GM18517 (cell line): ENCODE measurements around the gene FKBP11.

Experiments
- ATAC-seq: cut with Tn5 transposase; IDR thresholded peaks from one replicate; pipeline ENCODE4 v1.9.1; 2021; ENCODE audit warnings: mild to moderate bottlenecking, moderate library complexity; ENCODE audit not compliant: unreplicated experiment

Gene FKBP11

DNA sequence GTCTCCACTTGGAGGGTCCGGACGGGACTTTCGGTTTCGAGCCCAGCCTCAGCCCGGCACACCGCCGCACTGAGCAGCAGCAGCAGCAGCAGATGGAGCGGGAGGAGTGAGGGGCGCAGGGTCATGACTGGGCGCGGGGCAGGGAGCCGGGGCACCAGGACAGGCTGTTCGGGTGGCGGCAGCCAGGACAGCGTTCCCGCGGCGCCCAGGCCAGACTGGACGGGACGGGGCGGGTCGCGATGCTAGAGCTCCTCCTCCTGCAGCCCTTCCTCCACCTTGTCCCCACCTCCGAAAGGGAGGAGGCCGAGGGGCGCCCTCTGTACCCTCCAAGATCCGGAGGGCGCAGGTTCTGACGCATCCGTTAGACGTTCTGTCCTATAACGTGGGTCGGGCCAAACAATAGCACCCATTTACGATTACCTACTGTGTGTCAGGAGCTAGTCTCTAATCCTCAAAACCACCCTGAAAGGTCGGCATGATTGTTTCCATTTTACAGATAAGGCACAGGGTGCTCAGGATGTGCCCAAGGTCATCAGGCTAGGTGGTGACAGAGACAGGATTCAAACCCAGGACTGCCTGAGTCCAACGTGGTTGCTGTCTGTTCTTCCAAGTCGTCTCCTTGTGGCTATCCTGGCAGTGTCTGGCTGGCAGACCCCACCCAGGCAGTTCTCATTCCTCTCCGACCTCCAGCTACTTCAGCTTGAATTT lies at the start of gene FKBP11:
Gene FKBP11 (minus strand): TSS at position 189 of the 708 bp plus-strand sequence. CDS start 64 bp downstream, at position 125.
- ATAC-seq = peak; percentile 60

DNA sequence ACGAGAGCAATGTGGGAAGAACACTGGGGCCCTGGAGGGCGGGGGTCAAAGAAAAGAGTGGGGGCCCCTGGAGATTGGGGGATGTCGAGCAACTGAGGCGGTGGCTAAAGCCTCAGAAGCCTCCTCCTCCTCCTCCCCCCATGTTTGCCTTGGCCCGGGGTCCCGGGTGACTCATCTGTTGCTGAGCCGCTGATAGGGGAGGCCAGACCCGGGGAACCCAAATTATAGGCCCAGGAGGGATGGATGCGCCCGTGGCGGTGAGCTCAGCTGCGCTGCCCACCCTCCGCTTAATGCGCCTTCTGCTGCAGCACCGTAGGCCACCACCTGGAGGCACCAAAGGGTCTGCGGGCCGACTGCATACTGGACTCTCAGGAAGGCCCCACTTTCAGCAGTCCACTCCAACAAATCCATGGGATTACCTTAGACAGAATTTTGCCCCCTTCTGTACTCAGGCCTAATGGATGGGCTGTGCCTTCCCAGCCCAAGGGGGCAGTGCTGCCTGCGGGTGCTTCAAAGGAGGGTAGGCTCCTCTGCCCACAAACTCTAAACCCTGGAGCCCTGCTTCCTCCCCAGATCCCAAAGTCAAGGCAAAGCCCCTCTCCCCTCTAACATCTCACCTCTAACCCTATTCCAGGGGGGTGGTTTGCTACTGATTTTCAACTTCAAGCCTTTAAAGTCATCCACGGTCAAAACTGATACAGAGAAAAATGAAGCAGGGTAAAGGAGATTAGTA lies 48.8 kb upstream of the FKBP11 start:
- ATAC-seq = no peak

DNA sequence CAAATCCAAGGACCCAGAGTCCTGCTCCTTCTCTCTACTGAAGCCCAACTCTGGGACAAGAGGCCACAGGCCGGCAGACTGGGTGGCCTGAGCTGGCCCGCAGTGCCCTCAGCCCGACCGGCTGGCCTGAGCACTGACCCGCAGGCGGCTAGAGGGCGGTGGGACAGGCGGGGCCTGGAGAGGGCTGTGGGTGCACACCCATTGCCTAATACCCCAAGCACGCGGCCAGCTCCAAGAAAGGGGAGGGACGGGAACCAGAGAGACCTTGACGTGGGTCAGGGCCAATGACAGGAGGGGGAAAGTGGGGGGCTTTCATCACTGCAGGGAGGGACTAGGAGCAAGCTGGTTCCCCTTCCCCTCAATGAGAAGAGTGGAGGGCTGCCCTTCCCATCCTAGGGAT lies 48.2 kb upstream of the FKBP11 start:
- ATAC-seq = no peak

DNA sequence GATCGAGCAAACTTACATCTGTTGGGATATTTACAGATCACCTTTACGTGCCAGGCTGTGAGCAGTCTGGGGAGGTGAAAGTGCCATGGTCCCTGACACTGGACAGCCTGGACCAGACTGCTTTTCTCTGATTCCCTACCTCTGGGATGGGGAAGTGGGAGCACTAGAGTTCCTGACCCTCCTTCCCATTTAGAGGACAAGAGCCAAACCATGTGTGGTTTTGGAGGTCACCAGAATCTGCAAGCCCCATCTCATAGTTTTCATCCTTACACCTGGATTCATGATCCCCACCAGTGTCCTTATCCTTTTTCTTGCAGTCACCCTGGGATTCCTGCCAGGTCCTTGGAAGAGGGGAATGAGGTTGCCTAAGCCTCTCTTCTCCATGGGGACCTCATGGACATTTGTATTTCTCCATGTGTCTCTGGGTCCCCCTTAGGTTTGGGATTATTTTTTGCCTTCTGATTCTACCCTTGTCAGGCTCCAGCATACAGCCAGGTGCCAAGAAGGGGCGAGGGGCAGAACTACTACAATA lies 47.7 kb upstream of the FKBP11 start:
- no peak for ATAC-seq

DNA sequence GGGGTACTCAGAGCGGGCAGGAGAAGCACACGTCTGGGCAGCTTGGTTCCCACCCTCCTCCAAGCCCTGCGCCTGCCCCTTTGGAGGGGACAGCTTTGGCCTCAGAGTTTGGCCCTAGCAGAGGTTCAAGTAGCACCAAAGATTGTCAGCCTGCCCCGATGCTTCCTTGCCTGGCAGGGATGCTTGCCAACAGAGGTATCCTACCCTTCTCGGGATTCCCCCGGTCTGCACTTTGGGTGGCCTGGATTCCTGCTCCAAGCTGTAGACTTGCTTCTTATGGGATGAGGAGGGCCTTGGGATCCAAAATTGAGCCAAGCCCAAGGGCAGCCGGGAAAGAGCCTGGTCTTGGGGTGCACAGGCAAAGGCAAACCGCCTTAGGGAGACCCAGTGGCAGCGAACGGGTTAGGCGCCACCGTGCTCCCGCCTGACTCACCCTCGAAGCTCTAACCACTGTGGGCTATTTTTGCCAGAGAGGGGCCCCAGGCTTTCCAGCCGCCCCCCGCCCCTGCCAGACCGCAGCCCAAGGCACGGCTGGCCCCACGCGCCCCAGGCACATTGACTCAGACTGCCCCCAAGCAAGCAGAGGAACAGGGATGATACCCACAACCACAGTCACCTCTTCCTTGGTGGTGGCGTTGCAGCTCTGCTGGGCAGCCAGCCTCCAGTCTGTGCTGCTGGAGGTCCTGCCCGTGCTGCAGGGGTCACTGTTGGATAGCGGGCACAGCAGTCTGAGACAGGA lies 47.1 kb upstream of the FKBP11 start:
- no peak for ATAC-seq

DNA sequence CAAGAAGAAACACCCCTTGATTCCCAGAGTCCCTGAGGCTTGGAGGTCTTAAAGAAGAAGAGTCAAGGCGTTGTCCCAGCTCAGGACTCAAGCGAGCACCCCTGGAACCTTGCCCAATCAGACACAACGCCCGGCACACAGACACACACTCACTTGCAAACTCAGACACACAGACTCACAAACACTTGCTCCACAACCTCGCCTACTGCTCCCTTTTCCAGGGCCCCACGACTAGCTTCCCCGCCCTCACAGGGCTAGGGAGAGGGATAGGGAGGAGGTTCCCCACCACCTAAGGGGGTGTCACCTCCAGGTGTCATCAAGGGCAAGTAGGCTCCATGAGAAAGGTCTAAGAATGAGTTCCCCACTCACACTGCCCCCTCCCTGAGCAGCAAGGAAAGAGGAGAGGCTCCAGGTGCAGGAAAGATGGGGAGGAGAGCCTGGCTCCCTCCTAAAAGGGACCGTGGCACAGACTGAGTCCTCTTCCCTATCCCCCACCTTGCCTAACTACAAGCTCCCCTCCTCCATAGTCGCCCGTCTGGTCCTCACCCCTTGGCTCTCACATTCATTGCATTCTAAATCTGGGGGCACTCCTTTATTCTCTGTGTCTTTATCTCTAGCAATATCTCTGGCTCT lies 45.5 kb upstream of the FKBP11 start:
- ATAC-seq = no peak

DNA sequence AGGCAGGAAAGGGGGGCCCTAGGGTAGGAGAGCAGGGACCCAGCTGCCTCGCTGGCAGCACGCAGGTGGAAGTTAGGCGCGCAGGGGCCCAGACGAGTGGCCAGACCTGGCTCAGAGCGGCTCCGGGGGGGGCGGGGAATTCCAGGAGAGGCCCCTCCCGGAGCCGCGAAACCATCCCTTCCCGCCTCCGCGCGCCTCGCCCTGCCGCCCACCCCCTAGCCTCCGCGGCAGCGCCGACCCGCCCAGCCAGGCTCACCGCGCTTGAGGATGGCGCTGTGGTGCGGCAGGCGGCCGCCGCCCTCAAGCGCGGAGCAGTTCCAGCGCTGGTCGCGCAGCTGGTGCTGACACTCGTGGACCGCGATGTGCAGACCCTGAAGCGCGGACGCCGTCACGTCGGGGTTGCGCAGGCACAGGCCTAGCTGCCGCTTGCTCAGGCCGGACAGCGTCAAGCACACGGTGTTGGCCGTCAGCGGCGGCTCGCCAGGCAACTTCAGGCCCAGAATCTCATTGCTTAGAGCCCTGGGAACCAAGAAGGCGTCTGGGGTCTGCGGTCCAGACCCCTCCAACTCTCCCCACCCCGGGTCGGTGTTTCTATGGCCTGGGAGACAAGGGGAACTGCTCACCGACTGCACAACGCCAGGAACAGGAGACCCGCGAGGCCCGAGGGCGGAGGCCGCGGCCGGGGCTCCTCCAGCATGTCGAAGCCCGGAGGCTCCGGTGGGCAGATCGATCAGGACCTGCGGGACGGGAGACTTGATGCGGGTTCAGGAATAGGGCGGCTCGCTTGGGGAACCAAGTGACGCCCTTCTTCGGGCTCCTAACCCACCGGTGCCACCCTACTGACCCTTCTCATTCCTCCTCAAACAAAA lies 44.8 kb upstream of the FKBP11 start:
- ATAC-seq = no peak

DNA sequence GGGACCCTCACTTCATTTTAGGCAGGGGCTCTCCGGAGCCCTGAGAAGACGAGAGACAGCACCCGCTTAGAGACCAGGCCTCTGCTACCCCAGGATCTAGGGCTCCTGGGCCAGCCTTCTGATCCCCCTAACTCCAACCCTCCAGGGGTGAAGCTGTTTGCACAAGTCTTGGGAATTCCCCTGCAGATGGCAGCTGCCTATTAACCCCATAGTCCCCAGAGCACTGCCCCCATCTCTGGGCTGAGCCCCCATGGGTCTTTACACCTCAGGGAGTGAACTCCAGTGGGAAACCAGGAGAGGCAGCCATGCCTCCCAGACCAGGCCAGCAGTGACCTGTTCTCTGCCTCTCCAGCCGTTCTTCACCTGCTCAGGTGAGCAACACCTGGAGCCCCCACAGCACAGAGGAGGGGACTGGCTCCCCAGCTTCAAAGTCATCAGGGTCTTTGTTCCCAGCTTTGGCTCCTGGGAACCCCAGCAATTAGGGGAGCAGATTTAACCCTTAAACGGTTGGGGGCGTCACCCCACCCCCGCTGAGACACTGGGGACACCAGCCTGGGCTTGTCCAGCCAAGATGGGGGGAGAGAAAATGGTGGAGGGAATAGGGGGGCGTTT lies 44.0 kb upstream of the FKBP11 start:
- no peak for ATAC-seq

DNA sequence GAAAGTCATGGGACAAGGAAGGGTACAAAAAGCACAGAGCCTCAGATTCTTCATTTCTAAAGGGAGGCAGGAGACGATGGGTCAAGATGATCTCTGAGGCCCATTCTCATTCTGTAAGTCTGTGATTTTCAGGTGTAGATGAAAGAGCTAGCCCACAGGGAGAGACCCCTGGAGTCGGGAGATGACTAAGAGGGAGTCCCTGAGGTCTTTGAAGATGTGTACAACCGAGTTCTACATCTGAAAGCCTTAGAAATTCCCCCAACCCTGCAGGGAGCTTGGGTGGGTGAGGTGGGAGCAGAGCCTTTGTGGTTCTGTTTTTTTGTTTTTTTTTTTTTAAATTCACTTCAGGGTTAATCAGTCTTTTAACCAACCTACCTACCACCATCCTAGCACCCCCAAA lies 43.2 kb upstream of the FKBP11 start:
- ATAC-seq = no peak

DNA sequence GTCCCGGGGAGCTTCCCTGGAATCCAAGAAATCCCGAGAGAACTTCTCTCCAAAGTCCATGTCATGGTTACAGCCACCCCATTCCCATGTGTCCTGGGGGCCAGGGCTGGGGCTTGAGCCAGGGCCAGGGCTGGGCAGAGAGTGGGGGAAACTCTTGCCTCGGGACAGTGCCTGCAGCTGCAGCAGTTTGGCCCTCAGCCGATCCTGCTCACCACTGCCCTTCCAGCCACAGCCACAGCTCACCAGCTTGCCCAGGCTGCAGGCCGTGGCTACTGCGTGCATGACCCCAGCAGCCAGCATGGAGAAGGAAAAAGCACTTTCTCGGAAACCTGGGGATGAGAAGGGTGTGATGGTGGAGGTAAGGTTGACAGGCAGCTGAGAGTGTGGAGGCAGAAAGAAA lies 42.7 kb upstream of the FKBP11 start:
- ATAC-seq = no peak

DNA sequence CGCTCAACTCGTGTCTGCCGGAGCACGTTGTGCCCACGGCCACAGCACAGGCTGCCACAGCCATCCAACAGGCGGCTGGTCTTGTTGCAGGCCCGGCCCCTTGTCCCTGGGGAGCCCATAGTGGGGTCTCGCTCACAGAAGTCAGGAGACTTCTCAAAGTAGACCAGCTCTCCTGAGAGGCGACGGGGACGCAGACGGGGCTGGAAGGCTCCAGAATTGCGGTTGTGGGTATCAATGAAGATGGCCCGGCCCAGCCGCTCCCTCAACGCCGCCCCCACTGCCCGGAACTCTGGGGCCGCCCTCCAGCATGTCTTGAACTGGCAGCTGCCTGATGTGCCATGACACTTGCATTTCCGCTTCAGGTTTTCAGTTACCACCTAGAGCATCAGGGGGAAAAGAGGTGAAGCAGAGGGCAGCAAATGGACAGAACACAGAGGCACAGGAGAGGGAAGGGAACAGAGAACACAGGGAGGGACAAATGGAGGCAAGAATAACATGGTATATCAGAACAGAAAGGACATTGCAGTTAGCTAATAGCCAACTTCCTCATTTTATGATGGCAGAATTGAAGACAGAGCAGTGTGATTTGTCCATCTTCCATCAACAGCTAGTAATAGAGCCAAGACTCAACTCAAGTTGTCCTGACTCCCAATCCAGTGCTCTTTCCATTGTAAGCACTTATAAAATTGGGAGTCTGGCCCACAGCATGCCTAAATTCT lies 41.0 kb upstream of the FKBP11 start:
- no peak for ATAC-seq

DNA sequence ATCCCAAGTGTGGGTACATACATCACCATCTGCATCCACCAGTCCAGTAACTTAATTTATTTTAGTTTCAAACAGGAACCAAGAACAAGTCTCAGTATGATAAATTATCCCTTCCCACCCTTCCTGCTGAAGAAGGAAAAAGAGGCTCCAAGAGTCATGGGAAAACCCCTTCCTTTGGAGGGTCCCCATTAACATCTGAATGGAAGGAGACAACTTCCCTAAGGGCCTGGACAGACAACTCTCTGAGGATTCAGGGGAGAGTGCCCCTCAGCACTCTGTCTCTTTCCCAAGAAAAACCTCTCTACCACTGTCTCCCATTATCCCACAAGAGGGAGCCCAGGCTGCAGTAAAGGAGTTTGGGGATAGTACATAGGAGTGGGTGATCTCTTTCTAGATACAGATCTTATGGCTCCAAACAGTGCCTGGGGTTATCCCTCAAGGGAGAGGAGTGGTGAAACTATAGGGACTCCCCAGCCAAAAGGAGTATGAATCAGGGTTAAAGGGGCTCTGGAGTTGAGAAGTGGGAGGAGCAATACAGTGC lies 40.1 kb upstream of the FKBP11 start:
- ATAC-seq = no peak

DNA sequence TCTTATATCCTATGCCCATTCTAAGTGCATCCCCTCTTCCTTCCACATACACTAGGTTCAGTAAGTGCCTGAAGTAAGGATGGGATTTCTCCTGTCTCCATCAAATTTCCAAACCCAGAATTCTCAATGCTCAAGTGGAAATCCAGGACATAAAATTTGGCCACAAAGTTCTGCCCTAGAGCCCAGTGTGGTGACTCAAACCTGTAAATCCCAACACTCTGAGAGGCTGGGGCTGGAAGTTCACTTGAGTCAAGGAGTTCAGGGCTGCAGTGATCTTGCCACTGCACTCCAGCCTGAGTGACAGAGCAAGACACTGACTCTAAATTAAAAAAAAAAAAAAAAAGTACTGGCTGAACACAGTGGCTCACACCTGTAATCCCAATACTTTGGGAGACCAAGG lies 36.5 kb upstream of the FKBP11 start:
- no peak for ATAC-seq

DNA sequence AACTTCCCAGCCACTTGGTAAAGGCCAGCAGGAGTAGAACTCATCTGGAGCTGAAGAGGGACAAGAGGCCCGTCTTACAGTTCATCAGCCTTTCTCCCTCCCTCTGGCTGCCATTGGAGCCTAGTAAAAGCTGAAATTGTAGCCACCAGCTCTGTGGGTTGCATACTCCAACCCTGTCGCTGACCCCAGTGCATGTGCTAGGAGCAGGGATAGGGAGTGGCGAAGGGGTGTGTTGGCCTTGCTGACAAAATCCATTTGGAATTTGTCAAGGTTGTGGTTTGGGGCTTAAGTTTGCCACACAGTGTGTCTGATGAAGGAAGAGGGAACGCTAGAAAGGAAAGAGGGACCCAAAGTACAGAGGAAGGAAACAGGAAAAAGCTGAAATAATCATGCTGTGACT lies 36.0 kb upstream of the FKBP11 start:
- no peak for ATAC-seq

DNA sequence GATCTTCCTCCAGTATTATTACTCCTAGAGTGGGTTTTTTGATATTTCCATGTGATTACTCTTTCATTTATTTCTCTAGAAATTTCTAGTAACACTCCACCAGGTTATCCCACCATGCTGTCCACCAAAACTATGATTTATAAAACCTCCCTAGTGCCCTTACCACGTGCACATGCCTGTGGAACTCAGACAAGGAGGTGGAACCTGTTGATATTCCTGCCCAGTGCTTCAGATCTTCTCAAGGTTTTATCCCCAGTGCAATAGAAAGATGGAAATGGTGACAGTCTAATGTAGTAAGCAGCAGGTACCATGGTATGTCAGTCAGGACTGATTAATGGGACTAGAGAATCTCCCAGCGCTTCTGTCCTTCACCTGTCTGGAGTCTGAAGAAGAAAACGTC lies 35.5 kb upstream of the FKBP11 start:
- no peak for ATAC-seq

DNA sequence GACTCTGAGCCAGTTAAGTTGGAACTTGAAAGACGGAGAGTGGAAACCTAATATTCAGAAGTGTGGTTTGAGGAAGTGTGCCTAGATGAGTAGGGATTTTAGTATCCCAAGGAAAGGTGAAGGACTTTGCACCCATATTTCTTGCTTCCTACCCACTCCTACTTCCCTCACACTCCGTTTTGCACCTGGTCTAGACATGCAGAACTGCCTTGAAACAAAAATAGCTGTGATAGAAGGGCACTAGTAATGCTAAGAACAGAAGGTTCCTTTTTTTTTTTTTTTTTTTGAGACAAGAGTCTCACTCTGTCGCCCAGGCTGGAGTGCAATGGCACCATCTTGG lies 32.7 kb upstream of the FKBP11 start:
- ATAC-seq = no peak

DNA sequence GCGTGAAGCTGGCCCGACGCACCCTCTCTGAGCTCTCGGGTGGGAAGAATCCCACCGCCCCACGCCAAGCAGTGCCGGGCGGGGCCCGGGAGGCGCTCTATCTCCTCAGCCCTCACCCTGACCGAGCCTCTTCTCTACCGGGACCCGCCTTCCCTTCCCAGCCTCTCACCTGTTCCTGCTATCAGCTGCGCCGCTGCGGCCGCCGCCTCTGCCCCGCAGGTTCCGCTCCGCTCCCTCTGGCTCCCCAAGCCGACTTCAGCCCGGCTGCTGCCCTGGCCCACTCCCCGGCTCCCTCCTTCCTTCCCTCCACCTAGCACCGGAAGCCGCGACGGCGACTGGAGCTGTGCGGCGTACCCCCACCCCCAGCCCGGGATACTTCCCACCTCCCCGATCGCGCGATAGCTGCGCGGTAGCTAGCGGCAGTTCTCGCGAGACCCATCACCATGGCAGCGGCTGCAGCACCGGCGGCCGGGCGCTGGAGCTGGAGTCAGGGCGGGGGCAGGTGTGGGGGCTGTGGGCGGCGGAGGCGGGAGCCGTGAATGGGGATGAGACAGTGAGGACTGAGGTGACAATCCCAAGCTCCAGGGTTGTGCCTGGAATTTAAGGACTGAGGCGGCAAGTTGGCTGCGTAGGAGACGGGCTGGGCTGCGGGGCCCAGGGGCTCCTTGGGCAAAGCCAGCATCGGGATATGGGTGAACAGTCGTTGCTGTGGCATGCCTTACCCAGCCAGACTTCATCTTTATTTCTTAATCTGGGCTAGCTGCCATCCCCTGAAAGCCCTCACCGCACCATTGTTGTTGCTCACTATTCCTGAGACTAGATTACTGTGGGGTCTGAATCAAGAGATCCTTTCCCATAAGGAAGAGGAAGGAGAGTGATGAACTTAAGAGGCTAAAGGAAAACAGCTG lies 32.1 kb upstream of the FKBP11 start, which contains the start of gene ARF3:
Gene ARF3 (minus strand): TSS at position 347 of the 908 bp plus-strand sequence. CDS start 16,392 bp downstream, outside the sequence.
- ATAC-seq = peak; percentile 79
